Stimulated activated CD4-positive, alpha-beta T cell treated with anti-CD3 and anti-CD28 coated beads, Interleukin-1b, Interleukin-23, amount 100 ng/mL, for 4 hours (primary cell): ENCODE results near the gene XRCC1.
"Not testable (repeated sequence)": the region's sequence is repeated elsewhere in the genome, so short reads cannot be mapped to it uniquely, and the experiment has no call there.

Source experiments
- DNase-seq, 2 donors: peaks; one replicate each; pipeline ENCODE4 v3.0.0-alpha.2; 2020; ENCODE audit warnings: low read depth in 2 of 2

XRCC1 gene

GRCh38 chr19:43519436-43520088, 55.8 kb downstream of the XRCC1 start:
- peak; percentile 75 to 79 for DNase-seq

GRCh38 chr19:43518051-43518450, 57.3 kb downstream of the XRCC1 start:
- DNase-seq, result no peak

- not testable (repeated sequence) for DNase-seq
Observed at GRCh38 chr19:43512399-43512798, 62.9 kb downstream of the XRCC1 start.

GRCh38 chr19:43511324-43511723, 64.0 kb downstream of the XRCC1 start:
- no peak for DNase-seq

GRCh38 chr19:43510713-43511112, 64.6 kb downstream of the XRCC1 start:
- DNase-seq, result no peak

- no peak for DNase-seq
Observed at GRCh38 chr19:43507880-43508279, 67.4 kb downstream of the XRCC1 start.

GRCh38 chr19:43506629-43507028, 68.7 kb downstream of the XRCC1 start:
- no peak for DNase-seq

GRCh38 chr19:43505941-43506340, 69.4 kb downstream of the XRCC1 start:
- DNase-seq, result no peak

- no peak for DNase-seq
Observed at GRCh38 chr19:43505186-43505456, 70.2 kb downstream of the XRCC1 start.

GRCh38 chr19:43504426-43505185, 70.7 kb downstream of the XRCC1 start, which contains the start of gene PHLDB3:
Gene PHLDB3 (minus strand): TSS chr19:43504746. CDS start chr19:43504118, 628 bp downstream.
- peak; percentile 40 to 45 for DNase-seq

- DNase-seq, result peak; percentile 100
Observed at GRCh38 chr19:43503501-43504425, 71.6 kb downstream of the XRCC1 start.

GRCh38 chr19:43502419-43502976, 72.8 kb downstream of the XRCC1 start:
- DNase-seq, result no peak

GRCh38 chr19:43501661-43502418, 73.5 kb downstream of the XRCC1 start:
- no peak for DNase-seq

- no peak for DNase-seq
Observed at GRCh38 chr19:43499042-43499441, 76.3 kb downstream of the XRCC1 start.

GRCh38 chr19:43498233-43498842, 77.0 kb downstream of the XRCC1 start:
- DNase-seq, result no peak

- DNase-seq, result no peak
Observed at GRCh38 chr19:43496960-43497359, 78.4 kb downstream of the XRCC1 start.

GRCh38 chr19:43495082-43495481, 80.2 kb downstream of the XRCC1 start:
- DNase-seq, result no peak
